HepG2 (cell line): Measurements from ENCODE around the gene PPP2R5C. TPM values are rescaled to one million over a fixed set of nuclear protein-coding genes. Genes with fewer than 3 reads are reported as not detected.

Source experiments
- ATAC-seq: fragments of 200-7000 bp; cut with Tn5 transposase; 3 replicates; pipeline ENCODE4 v1.9.1; 2020; ENCODE audit warnings: mild to moderate bottlenecking, moderate library complexity
- BruUV-seq: library from RNA; stranded (reverse); fragments of 400-500 nt; replicated peaks from 2 replicates; lab custom pipeline; 2021; lab: Mats Ljungman, UMichigan
- CTCF ChIA-PET: fragments of 300-600 bp; formaldehyde crosslinking; extraction: SDS; loops from one replicate; lab custom pipeline; 2021; ENCODE audit warnings: low total read pairs, inconsistent platforms, low intra/inter-chr PET ratio; lab: Yijun Ruan, JAX
- POLR2A ChIA-PET: fragments of 350-600 bp; sonication (Branson Sonifier 250); formaldehyde crosslinking; loops from one replicate; lab custom pipeline; 2020; ENCODE audit warnings: antibody characterized with exemption, inconsistent platforms; lab: Yijun Ruan, JAX
- DNase-seq: peaks from one replicate; pipeline ENCODE4 v3.0.0-alpha.2; 2015; ENCODE audit warnings: low spot score
- FAIRE-seq: peaks from 3 replicates; lab custom pipeline; 2011; peaks lifted over from hg19 to GRCh38; lab: Jason Lieb, UNC
- H2AFZ ChIP-seq: one replicate; pipeline ENCODE4 v1.6.1; 2011; ENCODE audit warnings: low read length, inconsistent platforms
- H3K27ac ChIP-seq: fragments of 300-600 bp; 3 replicates; pipeline ENCODE4 v1.8.0; 2011; ENCODE audit warnings: mixed run types, mild to moderate bottlenecking, mixed read lengths, low read length, inconsistent platforms; ENCODE audit not compliant: insufficient read depth; ENCODE audit errors: extremely low read length
- H3K27me3 ChIP-seq, 2 experiments: fragments of 200-600 bp in 1 of 2; 2 replicates in 1 of 2; 3 replicates in 1 of 2; pipeline versions ENCODE4 v1.6.0 to v1.8.0; 2011; ENCODE audit warnings: low read length in 2 of 2, mild to moderate bottlenecking in 2 of 2, moderate library complexity in 2 of 2, inconsistent platforms in 1 of 2; ENCODE audit not compliant: insufficient read depth in 2 of 2, control insufficient read depth in 1 of 2
- H3K36me3 ChIP-seq, 2 experiments: fragments of 200-600 bp in 1 of 2; replicated peaks in 1 of 2; 2 replicates in 1 of 2; 3 replicates in 1 of 2; pipeline versions ENCODE4 v1.5.1 to v1.8.0; 2011; ENCODE audit warnings: low read length in 2 of 2, inconsistent platforms in 1 of 2; ENCODE audit not compliant: insufficient read depth in 2 of 2, control insufficient read depth in 1 of 2
- H3K4me1 ChIP-seq: 2 replicates; pipeline ENCODE4 v1.5.1; 2012; ENCODE audit warnings: low read length, inconsistent platforms; ENCODE audit not compliant: insufficient read depth
- H3K4me2 ChIP-seq: 2 replicates; pipeline ENCODE4 v1.6.0; 2011; ENCODE audit warnings: low read depth, low read length, inconsistent platforms
- H3K4me3 ChIP-seq, 3 experiments: fragments of 200-600 bp in 1 of 3; sonication (generic), shearing (Covaris generic) in 1 of 3; replicated peaks in 1 of 3; 2 replicates each; pipeline ENCODE4 v1.5.1; 2011 to 2016; ENCODE audit warnings: low read length in 3 of 3, inconsistent platforms in 2 of 3, low read depth in 2 of 3, mild to moderate bottlenecking in 2 of 3, control low read depth in 1 of 3, mixed read lengths in 1 of 3; ENCODE audit not compliant: insufficient read depth in 1 of 3
- H3K79me2 ChIP-seq: one replicate; pipeline ENCODE4 v1.6.1; 2011; ENCODE audit warnings: low read length, inconsistent platforms; ENCODE audit not compliant: insufficient read depth
- H3K9ac ChIP-seq: 2 replicates; pipeline ENCODE4 v1.6.0; 2011; ENCODE audit warnings: mild to moderate bottlenecking, low read depth, low read length, inconsistent platforms; ENCODE audit not compliant: insufficient read depth
- H3K9me3 ChIP-seq: 2 replicates; pipeline ENCODE4 v1.5.1; 2012; ENCODE audit warnings: mild to moderate bottlenecking, low read length
- H4K20me1 ChIP-seq: 2 replicates; pipeline ENCODE4 v1.6.0; 2011; ENCODE audit warnings: inconsistent platforms, mild to moderate bottlenecking, low read length, moderate library complexity; ENCODE audit not compliant: insufficient read depth
- ATF3 ChIP-seq: sonication (generic); formaldehyde crosslinking; IDR thresholded peaks from 2 replicates; pipeline ENCODE4 v1.4.0; 2020; ENCODE audit warnings: missing genetic modification reagents
- BRCA1 ChIP-seq: sonication (generic); formaldehyde crosslinking; IDR thresholded peaks from 2 replicates; pipeline ENCODE4 v1.4.0; 2020; ENCODE audit warnings: missing genetic modification reagents
- GFI1 ChIP-seq: sonication (generic); formaldehyde crosslinking; IDR thresholded peaks from 2 replicates; pipeline ENCODE4 v1.5.0; 2020; ENCODE audit warnings: missing genetic modification reagents, mild to moderate bottlenecking, borderline replicate concordance
- KDM1A ChIP-seq: IDR thresholded peaks from 2 replicates; pipeline ENCODE4 v1.6.1; 2016; ENCODE audit warnings: missing compliant biosample characterization
- MED13 ChIP-seq: sonication (generic); formaldehyde crosslinking; IDR thresholded peaks from 2 replicates; pipeline ENCODE4 v1.5.0; 2020; ENCODE audit warnings: missing genetic modification reagents
- MLX ChIP-seq: IDR thresholded peaks from 2 replicates; pipeline ENCODE4 v1.6.1; 2016
- PAX8 ChIP-seq: sonication (generic); formaldehyde crosslinking; IDR thresholded peaks from 2 replicates; pipeline ENCODE4 v1.8.0; 2022; ENCODE audit warnings: mild to moderate bottlenecking, missing genetic modification reagents, borderline replicate concordance
- ZFP62 ChIP-seq: sonication (generic); formaldehyde crosslinking; IDR thresholded peaks from 2 replicates; pipeline ENCODE4 v1.4.0; 2020; ENCODE audit warnings: missing genetic modification reagents
- ZIK1 ChIP-seq: sonication (generic); formaldehyde crosslinking; IDR thresholded peaks from 2 replicates; pipeline ENCODE4 v1.5.0; 2020; ENCODE audit warnings: mild to moderate bottlenecking, low read depth, missing genetic modification reagents, borderline replicate concordance
- ZNF143 ChIP-seq: sonication (generic); formaldehyde crosslinking; IDR thresholded peaks from 2 replicates; pipeline ENCODE4 v1.4.0; 2020; ENCODE audit warnings: missing genetic modification reagents
- ZNF484 ChIP-seq: sonication (generic); formaldehyde crosslinking; IDR thresholded peaks from 2 replicates; pipeline ENCODE4 v1.5.1; 2020; ENCODE audit warnings: mild to moderate bottlenecking, low read depth, missing genetic modification reagents, borderline replicate concordance
- ZNF709 ChIP-seq: sonication (generic); formaldehyde crosslinking; IDR thresholded peaks from 2 replicates; pipeline ENCODE4 v1.5.0; 2020; ENCODE audit warnings: mild to moderate bottlenecking, missing genetic modification reagents
- WGBS: methylation state at CpG from one replicate; pipeline ENCODE4 v1.1.6; 2017; ENCODE audit warnings: low lambda C conversion rate; 5-methylcytosine and 5-hydroxymethylcytosine counted together
- in situ Hi-C: cut with HindIII; loops from 2 replicates; pipeline ENCODE4 v1.10.0; 2017; ENCODE audit warnings: low pct_unique_long_range_greater_than_20kb; ENCODE audit not compliant: extremely low pct_ligation_motif_present
- intact Hi-C: fragments of 100-400 bp; cut with micrococcal nuclease; formaldehyde crosslinking; loops from one replicate; pipeline ENCODE4 v1.10.0; 2022; ENCODE audit not compliant: unreplicated experiment
- polyA plus RNA-seq, 8 experiments: library from polyadenylated mRNA; depleted of rRNA in 3 of 8; stranded (reverse) in 7 of 8; unstranded in 1 of 8; fragments of >200 nt; fragmentation: Illumina TruSeq in 4 of 8; extraction: Trizol in 4 of 8; gene quantifications; 2 replicates each; pipeline versions ENCODE4 v1.2.1 to v1.2.3, GENCODE V29; 2011 to 2016; ENCODE audit warnings: low read depth in 4 of 8, missing spikeins in 1 of 8, mixed read lengths in 1 of 8; ENCODE audit not compliant: insufficient read depth in 1 of 8
- total RNA-seq, 5 experiments: library from RNA; depleted of rRNA; stranded (reverse); fragments of >200 nt; fragmentation: Illumina TruSeq; extraction: Trizol; gene quantifications; 2 replicates each; pipeline ENCODE4 v1.2.3, GENCODE V29; 2016; ENCODE audit warnings: low read depth in 1 of 5

Gene PPP2R5C
- total and polyA plus RNA-seq, 2 of the 13 experiments (the other 11 are each of a cell fraction or from before 2014, with no cell fraction given): 74.3 to 78.5 TPM

GRCh38 chr14:101834800-101835547, 73.5 kb downstream of the PPP2R5C start (continued):
- TF ChIP-seq GFI1 (CRISPR knock-in tag) (no peak), BRCA1 (CRISPR knock-in tag) (no peak), ZNF709 (CRISPR knock-in tag) (no peak), ZNF484 (no peak), ZIK1 (no peak), ZFP62 (CRISPR knock-in tag) (no peak)
- TF ChIP-seq, all 625 proteins: peak for 0

- FAIRE-seq (no peak), ATAC-seq (no peak), DNase-seq (no peak)
- Histone ChIP-seq H3K27ac (no peak overlapping the region), H3K9me3 (no peaks in the 10 kb centered on the region), H3K4me1 (no peaks in the 10 kb centered on the region), H3K27me3 (no peaks in the 10 kb centered on the region), H3K4me2 (no peak overlapping the region), H3K4me3 (no peak overlapping the region), H3K9ac (no peak overlapping the region), H3K36me3 (peaks cover 5 to 18% of the 10 kb centered on the region in 2 experiments; a peak in 2 of 5 replicates), H4K20me1 (0 out of 2 replicates have a peak, but pooled peaks cover 9% of the 10 kb centered on the region), H2AFZ (no peak overlapping the region), H3K79me2 (peaks cover 43% of the 10 kb centered on the region)
- BruUV-seq: no TSS peak
- ChIA-PET POLR2A (no interaction called here), CTCF (no interaction called here)
- 98% methylated on average over 8 of the region's 11 CpGs for WGBS
- TF ChIP-seq PAX8 (CRISPR knock-in tag) (no peak), ATF3 (CRISPR knock-in tag) (no peak), KDM1A (CRISPR knock-in tag) (no peak), MED13 (no peak), ZNF143 (no peak), MLX (CRISPR knock-in tag) (no peak)
- intact Hi-C loops (no loop called here), in situ Hi-C loops (no loop called here)
Measured at GRCh38 chr14:101835566-101835965, 74.1 kb downstream of the PPP2R5C start.
